ENCODE results near the gene UBE2D1. TPM values are rescaled to one million over a fixed set of nuclear protein-coding genes. Genes with fewer than 3 reads are reported as not detected.

Gene UBE2D1
- total RNA-seq, 1 donor from 2014 or later = 33.3 TPM

- Mint-ChIP-seq H3K9me3 (ENCODE audit: low read depth) (no peaks in the 10 kb centered on the region), H3K36me3 (ENCODE audit: insufficient read depth) (peaks cover 1% of the 10 kb centered on the region), H3K27me3 (peaks cover 3% of the 10 kb centered on the region), H3K27ac (peak overlapping the region; percentile 94), H3K4me1 (ENCODE audit: low read depth) (peaks cover 14% of the 10 kb centered on the region), H3K4me3 (ENCODE audit: low read depth) (peak overlapping the region; percentile 93)
- peak; percentile 16 for DNase-seq (ENCODE audit: low spot score, unreplicated experiment)
- TF ChIP-seq, protein P1, sequence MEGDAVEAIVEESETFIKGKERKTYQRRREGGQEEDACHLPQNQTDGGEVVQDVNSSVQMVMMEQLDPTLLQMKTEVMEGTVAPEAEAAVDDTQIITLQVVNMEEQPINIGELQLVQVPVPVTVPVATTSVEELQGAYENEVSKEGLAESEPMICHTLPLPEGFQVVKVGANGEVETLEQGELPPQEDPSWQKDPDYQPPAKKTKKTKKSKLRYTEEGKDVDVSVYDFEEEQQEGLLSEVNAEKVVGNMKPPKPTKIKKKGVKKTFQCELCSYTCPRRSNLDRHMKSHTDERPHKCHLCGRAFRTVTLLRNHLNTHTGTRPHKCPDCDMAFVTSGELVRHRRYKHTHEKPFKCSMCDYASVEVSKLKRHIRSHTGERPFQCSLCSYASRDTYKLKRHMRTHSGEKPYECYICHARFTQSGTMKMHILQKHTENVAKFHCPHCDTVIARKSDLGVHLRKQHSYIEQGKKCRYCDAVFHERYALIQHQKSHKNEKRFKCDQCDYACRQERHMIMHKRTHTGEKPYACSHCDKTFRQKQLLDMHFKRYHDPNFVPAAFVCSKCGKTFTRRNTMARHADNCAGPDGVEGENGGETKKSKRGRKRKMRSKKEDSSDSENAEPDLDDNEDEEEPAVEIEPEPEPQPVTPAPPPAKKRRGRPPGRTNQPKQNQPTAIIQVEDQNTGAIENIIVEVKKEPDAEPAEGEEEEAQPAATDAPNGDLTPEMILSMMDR (IDR thresholded peaks at IDR 0.05; ENCODE audit: unreplicated experiment) = no peak
Measured at GRCh38 chr10:58335306-58336005, 650 bp downstream of the UBE2D1 start.

- no peaks in the 10 kb centered on the region for H3K9me3 Mint-ChIP-seq (ENCODE audit: low read depth)
- peak overlapping the region; percentile 93 for H3K4me3 Mint-ChIP-seq (ENCODE audit: low read depth)
- TF ChIP-seq, protein P1 (IDR thresholded peaks at IDR 0.05; ENCODE audit: unreplicated experiment) = no peak
- H3K27ac Mint-ChIP-seq = no peak overlapping the region
- H3K27me3 Mint-ChIP-seq = peaks cover 3% of the 10 kb centered on the region
- no peak for DNase-seq (ENCODE audit: low spot score, unreplicated experiment)
- H3K4me1 Mint-ChIP-seq (ENCODE audit: low read depth) = peaks cover 14% of the 10 kb centered on the region
- peaks cover 1% of the 10 kb centered on the region for H3K36me3 Mint-ChIP-seq (ENCODE audit: insufficient read depth)
Measured at GRCh38 chr10:58336242-58336641, 1.4 kb downstream of the UBE2D1 start.

- H3K27ac Mint-ChIP-seq = no peak overlapping the region
- peaks cover 4% of the 10 kb centered on the region for H3K4me1 Mint-ChIP-seq (ENCODE audit: low read depth)
- H3K36me3 Mint-ChIP-seq (ENCODE audit: insufficient read depth) = peaks cover 7% of the 10 kb centered on the region
Measured at GRCh38 chr10:58341422-58341821, 6.6 kb downstream of the UBE2D1 start.

DNA sequence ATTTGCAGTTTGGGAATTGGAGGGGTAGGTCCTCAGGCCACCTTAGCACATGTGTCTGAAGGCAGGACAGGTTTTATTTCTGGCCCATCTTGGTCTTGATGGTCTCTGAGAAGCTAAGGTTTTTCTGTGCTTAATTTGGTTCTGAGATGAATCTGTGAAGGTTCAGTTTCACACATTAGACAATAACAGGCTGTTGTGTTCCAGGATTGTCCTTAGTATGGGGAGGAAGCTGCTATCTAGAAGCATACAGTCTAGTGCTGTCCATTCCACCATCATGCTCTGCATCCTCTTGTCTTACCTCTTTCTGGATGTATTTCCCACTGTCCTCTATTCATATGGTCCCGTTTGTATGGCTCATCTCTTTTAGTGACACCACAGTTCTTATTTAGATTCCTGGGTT, 7.1 kb downstream of the UBE2D1 start:
- peaks cover 1% of the 10 kb centered on the region for H3K4me1 Mint-ChIP-seq (ENCODE audit: low read depth)
- DNase-seq (ENCODE audit: low spot score, unreplicated experiment) = no peak
- H3K27me3 Mint-ChIP-seq = no peaks in the 10 kb centered on the region
- H3K9me3 Mint-ChIP-seq (ENCODE audit: low read depth) = no peaks in the 10 kb centered on the region
- TF ChIP-seq, protein P1 (IDR thresholded peaks at IDR 0.05; ENCODE audit: unreplicated experiment) = no peak
- no peak overlapping the region for H3K27ac Mint-ChIP-seq
- H3K4me3 Mint-ChIP-seq (ENCODE audit: low read depth) = no peak overlapping the region
- peaks cover 11% of the 10 kb centered on the region for H3K36me3 Mint-ChIP-seq (ENCODE audit: insufficient read depth)

More at GRCh38 chr10:58341422-58341821, 6.6 kb downstream of the UBE2D1 start:
- TF ChIP-seq, protein P1 (IDR thresholded peaks at IDR 0.05; ENCODE audit: unreplicated experiment) = no peak
- DNase-seq (ENCODE audit: low spot score, unreplicated experiment) = no peak
- no peaks in the 10 kb centered on the region for H3K27me3 Mint-ChIP-seq
- no peaks in the 10 kb centered on the region for H3K9me3 Mint-ChIP-seq (ENCODE audit: low read depth)
- H3K4me3 Mint-ChIP-seq (ENCODE audit: low read depth) = no peak overlapping the region

- Mint-ChIP-seq H3K4me3 (ENCODE audit: low read depth) (no peak overlapping the region), H3K9me3 (ENCODE audit: low read depth) (no peaks in the 10 kb centered on the region), H3K27me3 (no peaks in the 10 kb centered on the region), H3K36me3 (ENCODE audit: insufficient read depth) (peaks cover 12% of the 10 kb centered on the region), H3K4me1 (ENCODE audit: low read depth) (peaks cover 16% of the 10 kb centered on the region), H3K27ac (peak overlapping the region; percentile 45)
- no peak for DNase-seq (ENCODE audit: low spot score, unreplicated experiment)
- TF ChIP-seq, protein P1 (IDR thresholded peaks at IDR 0.05; ENCODE audit: unreplicated experiment) = no peak
Measured at GRCh38 chr10:58347967-58348366, 13.2 kb downstream of the UBE2D1 start.
